ENCODE measurements around the gene MDH2.
"Not testable (repeated sequence)": the region's sequence is repeated elsewhere in the genome, so short reads cannot be mapped to it uniquely, and the experiment has no call there.

MDH2 gene

GRCh38 chr7:76072243-76073148 lies 24.6 kb downstream of the MDH2 start:
- no peak for DNase-seq

GRCh38 chr7:76073335-76073990 lies 25.6 kb downstream of the MDH2 start:
- no peak for DNase-seq

DNA sequence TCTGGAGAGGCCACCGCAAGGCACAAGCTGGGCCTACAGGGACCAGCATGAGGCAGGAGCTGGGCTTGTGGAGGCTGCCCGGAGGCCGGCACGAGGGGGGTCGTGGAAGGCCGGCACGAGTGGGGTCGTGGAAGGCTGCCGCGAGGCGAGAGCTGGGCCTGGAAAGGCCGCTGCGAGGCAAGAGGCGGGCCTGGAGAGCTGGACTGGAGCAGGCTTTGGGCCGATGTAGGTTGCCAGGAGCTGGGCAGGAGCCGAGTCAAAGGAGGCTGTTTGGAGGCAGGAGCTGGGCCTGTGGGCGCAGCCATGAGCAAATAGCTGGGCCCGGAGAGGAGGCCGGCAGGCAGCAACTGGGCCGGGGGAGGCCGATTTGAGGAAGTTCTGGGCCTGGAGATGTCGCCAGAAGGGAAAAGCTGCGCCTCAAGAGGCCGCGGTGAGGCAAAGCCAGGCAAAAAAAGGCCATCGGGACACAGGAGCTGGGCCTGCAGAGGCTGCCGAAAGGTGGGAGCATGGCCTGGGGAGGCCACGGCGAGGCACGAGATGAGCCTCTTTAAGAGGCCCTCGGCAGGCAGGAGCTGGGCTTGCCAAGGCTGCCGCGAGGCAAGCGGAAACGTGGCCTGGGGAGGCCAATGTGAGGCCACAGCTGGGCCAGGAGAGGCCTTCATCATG lies 26.5 kb downstream of the MDH2 start:
- DNase-seq = no peak

DNA sequence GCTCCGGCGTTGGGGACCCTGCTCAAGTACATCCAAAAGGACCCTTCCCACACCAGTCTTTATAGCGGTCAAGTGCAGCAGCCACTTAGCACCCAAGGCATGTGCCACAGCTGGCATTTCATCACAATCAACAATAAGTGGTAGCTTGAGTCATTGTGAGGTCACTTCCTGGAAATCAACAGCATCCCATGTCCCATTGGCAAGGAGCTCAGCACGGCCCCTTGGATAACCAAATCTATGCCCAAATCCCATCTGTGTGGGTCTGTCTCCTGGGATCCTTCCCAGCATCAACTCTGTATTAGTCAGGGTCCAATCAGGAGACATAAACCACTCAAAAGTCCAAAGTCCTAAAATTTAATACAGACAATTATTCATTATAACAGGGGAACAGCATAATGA lies 27.1 kb downstream of the MDH2 start:
- no peak for DNase-seq

DNA sequence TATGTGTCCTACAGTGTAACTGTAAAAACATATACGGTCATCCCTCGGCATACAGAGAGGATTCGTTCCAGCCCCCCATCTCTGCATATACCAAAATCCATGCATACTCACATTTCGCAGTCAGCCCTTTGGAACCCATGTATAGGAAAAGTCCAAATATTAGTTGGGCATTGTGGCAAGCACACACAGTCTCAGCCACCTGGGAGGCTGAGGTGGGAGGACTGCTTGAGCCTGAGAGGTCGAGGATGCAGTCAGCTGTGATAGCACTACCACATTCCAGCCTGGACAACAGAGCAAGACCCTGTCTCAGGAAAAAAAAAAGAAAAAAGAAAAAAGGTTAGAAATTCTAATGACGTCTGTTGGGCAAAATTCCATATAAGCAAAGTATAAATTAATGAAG lies 29.1 kb downstream of the MDH2 start:
- no peak for DNase-seq

DNA sequence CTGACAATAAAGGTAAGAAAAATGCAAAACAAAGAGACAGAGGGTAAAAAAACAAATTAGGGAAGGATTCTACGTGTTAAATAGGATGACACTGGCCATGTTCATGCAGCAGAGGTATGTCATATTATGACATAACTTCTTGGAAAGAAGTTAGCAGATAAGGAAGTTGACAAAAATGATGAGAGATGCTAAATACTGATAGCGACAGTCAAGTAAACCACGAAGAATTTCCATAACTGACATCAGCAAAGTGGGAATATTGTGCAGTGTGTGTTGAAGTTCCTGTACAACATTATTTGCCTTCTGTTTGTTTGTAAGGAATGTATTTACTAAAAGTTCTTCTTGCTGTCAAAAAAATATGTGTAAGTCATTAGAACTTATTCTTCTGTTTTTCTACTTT lies 29.5 kb downstream of the MDH2 start:
- DNase-seq = no peak

GRCh38 chr7:76080204-76080603 lies 32.3 kb downstream of the MDH2 start:
- no peak for DNase-seq

DNA sequence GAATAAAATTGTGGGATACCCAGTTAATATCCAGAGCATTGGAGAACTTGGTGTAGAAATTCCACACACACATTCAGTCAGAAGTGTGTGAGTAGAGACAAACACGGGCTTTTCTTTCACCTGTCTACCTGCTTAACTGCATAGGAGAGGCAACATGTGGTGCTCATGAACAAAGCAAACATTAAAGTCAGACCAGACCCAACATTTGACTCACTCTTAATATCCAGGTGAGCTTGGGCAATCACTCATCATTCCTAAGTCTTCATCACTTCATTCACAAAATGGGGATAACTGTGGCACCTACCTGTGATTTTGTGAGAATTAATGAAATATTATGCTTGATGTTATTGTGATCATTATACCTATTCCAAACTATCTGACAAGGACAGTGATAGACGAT lies 36.2 kb downstream of the MDH2 start:
- DNase-seq = not testable (repeated sequence)

- DNase-seq = no peak
Measured at GRCh38 chr7:76086070-76086469, 38.2 kb downstream of the MDH2 start.

DNA sequence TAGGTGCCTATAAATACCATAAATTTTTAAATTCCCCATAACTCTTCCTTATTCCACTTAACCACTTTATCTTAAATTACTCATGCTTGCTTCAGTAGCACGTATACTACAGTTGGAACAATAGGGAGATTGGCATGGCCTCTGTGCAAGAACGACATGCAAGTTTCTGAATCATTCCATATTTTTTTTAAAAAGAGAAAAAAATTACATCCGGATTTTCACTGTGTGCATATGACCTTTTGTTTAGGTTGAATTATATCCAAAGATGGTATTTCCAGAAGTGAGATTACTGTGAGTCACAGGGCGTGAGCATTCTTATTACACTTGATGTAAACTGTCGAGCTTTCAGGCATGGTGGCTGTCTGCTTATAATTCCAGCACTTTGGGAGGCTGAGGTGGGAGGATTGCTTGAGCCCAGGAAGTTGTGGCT lies 39.5 kb downstream of the MDH2 start:
- not testable (repeated sequence) for DNase-seq

GRCh38 chr7:76089865-76090475 lies 42.1 kb downstream of the MDH2 start:
- no peak for DNase-seq

DNA sequence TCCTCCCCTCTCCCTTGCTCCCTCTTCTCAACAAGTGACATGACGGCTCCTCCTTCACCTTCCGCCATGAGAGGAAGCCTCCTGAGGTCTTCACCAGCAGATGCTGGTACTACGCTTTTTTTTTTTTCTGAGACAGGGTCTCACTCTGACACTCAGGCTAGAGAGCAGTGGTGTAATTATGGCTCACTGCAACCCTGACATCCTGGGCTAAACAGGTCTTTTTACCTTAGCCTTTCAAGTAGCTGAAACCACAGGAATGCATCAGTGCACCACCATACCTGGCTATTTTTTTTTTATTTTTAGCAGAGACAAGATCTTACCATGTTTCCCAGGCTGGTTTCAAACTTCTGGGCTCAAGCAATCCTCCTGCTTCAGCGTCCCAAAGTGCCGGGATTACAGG lies 43.6 kb downstream of the MDH2 start:
- DNase-seq = no peak

DNA sequence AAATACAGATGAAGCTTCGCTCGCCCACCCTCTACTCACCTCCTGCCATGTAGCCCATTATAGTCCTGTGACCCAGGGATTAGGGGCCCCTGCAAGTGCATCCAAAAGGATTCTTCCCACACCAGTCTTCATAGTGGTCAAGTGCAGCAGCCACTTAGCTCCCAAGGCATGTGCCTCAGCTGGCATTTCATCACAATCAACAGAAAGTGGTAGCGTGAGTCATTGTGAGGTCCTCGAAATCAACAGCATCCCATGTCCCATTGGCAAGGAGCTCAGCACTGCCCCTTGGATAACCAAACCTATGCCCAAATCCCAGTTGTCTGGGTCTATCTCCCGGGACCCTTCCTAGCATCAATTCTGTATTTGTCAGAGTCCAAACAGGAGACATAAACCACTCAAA lies 45.6 kb downstream of the MDH2 start:
- not testable (repeated sequence) for DNase-seq

- not testable (repeated sequence) for DNase-seq
Measured at GRCh38 chr7:76094326-76094725, 46.4 kb downstream of the MDH2 start.

- DNase-seq = no peak
Measured at GRCh38 chr7:76095908-76096307, 48.0 kb downstream of the MDH2 start.

- DNase-seq = not testable (repeated sequence)
Measured at GRCh38 chr7:76101693-76102437, 54.0 kb downstream of the MDH2 start.

DNA sequence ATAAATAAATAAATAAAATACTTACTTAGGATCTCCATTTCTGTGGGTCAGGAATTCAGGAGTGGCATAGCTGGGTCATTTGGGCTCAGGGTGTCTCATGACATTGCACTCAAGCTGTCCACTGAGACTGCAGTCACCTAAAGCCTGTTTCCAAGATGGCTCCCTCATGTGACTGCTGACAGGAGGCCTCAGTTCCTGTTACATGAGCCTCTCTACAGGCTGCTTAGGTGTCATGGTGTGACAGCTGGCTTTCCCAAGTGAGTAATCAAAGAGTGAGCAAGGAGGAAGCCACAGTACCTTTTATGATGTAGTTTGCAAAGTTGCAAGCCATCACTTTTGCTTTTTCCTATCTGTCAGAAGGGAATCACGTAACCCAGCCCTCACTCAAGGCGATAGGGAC lies 55.9 kb downstream of the MDH2 start:
- DNase-seq = not testable (repeated sequence)

DNA sequence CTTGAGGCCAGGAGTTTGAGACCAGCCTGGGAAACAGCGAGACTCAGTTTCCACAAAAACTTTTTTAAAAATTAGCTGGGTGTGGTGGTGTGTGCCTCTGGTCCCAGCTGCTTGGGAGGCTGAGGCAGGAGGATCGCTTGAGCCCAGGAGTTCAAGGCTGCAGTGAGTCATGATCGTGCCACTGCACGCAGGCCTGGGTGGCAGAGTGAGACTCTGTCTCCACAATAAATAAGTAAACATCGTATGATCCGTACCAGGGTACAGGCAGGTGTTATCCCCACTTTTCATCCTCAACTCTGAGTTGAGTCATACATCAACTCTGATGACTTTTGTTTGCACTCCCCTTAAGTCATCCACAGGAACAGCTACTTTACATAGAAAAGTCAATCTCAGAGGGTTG lies 58.2 kb downstream of the MDH2 start:
- DNase-seq = not testable (repeated sequence)

- no peak for DNase-seq
Measured at GRCh38 chr7:76106893-76107292, 59.0 kb downstream of the MDH2 start.

GRCh38 chr7:76108540-76109233 lies 60.8 kb downstream of the MDH2 start:
- DNase-seq = no peak

- not testable (repeated sequence) for DNase-seq
Measured at GRCh38 chr7:76113042-76113630, 65.2 kb downstream of the MDH2 start.

Measured in RPMI8226 (cell line).